ENCODE results near the gene TTPAL.

The TTPAL gene

GRCh38 chr20:44494266-44494665, 18.6 kb downstream of the TTPAL start:
- TF ChIP-seq CTCF (IDR thresholded peaks at IDR 0.05) (no peak), ZFX (IDR thresholded peaks at IDR 0.05; ENCODE audit: borderline replicate concordance) (no peak)
- no peak overlapping the region for H3K27ac ChIP-seq

GRCh38 chr20:44494681-44495080, 19.0 kb downstream of the TTPAL start:
- H3K27ac ChIP-seq, result no peak overlapping the region
- TF ChIP-seq CTCF (IDR thresholded peaks at IDR 0.05) (no peak), ZFX (IDR thresholded peaks at IDR 0.05; ENCODE audit: borderline replicate concordance) (no peak)

DNA sequence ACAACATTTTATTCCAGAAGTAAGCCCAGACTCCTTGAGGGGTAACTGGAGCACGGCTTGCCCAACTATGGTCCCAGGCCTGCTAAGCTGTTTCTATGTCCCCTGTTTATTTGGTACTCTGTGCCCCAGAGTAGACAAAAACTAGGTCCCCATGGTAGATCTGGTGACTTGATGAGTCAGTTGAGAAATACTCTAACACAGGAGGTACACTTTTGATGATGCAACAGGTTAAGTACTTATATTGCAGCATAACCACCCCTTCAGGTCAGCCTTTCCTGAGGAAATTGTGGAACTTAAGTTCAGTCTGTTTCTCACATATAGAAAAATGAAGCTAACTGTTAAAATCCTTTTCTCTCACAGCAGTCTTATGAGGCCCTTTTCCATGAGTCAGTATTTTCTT, 19.6 kb downstream of the TTPAL start:
- H3K27ac ChIP-seq, result no peak overlapping the region
- no peak for TF ChIP-seq CTCF (IDR thresholded peaks at IDR 0.05)
- no peak for TF ChIP-seq ZFX (IDR thresholded peaks at IDR 0.05; ENCODE audit: borderline replicate concordance)

- no peak overlapping the region for H3K27ac ChIP-seq
- TF ChIP-seq CTCF (IDR thresholded peaks at IDR 0.05), result no peak
- TF ChIP-seq ZFX (IDR thresholded peaks at IDR 0.05; ENCODE audit: borderline replicate concordance), result no peak
Observed at GRCh38 chr20:44495802-44496481, 20.3 kb downstream of the TTPAL start.

GRCh38 chr20:44496976-44497375, 21.3 kb downstream of the TTPAL start:
- TF ChIP-seq CTCF (IDR thresholded peaks at IDR 0.05) (no peak), ZFX (IDR thresholded peaks at IDR 0.05; ENCODE audit: borderline replicate concordance) (no peak)
- H3K27ac ChIP-seq, result no peak overlapping the region

GRCh38 chr20:44497761-44498160, 22.1 kb downstream of the TTPAL start:
- TF ChIP-seq CTCF (IDR thresholded peaks at IDR 0.05), result no peak
- no peak for TF ChIP-seq ZFX (IDR thresholded peaks at IDR 0.05; ENCODE audit: borderline replicate concordance)
- no peak overlapping the region for H3K27ac ChIP-seq

- no peak overlapping the region for H3K27ac ChIP-seq
- TF ChIP-seq ZFX (IDR thresholded peaks at IDR 0.05; ENCODE audit: borderline replicate concordance), result no peak
- TF ChIP-seq CTCF (IDR thresholded peaks at IDR 0.05), result no peak
Observed at GRCh38 chr20:44500221-44500620, 24.5 kb downstream of the TTPAL start.
